Fibroblast of skin of left quadriceps (primary cell): ENCODE data around the gene STPG4.
"Not testable (repeated sequence)": the region's sequence is repeated elsewhere in the genome, so short reads cannot be mapped to it uniquely, and the experiment has no call there.

ENCODE experiments used
- DNase-seq, 2 experiments: peaks; one replicate each; pipeline ENCODE4 v3.0.0-alpha.2; 2013; ENCODE audit warnings: low read depth in 2 of 2

STPG4 gene

DNA sequence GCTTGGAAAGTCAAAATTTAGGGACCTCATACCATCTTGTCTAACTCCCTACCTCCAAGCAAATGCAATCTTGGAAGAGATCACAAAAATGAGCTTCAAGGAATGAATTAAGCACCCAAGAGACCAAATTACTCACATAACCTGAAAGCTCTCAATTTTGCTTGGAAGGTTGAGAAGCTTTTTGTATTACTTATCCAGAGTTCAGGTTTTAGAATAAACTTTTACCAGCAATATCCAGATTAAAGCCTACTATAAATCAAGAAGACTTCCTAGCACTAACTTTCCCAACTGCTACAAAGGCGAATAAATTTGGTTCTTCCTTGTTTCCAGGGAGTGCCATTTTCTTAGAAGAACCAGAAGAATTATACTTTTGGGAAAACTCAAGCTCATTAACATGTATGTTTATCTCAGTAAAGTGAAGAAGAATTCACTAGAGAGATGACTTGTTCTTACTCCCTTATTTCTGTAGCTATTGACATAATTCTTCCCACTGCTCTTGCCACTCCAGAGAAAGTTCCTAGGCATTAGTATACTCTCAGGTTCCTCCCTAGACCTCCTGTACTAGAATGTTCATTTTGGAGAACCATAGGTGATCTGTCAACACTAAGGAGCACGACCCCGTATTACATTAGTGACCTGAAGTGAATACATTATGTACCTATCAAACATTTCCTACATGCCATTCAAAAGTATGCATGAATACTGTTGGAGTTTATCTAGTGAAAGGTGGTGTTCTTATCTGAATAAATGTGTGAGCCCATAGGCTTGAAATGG, 18.0 kb upstream of the STPG4 start:
- no peak for DNase-seq

DNA sequence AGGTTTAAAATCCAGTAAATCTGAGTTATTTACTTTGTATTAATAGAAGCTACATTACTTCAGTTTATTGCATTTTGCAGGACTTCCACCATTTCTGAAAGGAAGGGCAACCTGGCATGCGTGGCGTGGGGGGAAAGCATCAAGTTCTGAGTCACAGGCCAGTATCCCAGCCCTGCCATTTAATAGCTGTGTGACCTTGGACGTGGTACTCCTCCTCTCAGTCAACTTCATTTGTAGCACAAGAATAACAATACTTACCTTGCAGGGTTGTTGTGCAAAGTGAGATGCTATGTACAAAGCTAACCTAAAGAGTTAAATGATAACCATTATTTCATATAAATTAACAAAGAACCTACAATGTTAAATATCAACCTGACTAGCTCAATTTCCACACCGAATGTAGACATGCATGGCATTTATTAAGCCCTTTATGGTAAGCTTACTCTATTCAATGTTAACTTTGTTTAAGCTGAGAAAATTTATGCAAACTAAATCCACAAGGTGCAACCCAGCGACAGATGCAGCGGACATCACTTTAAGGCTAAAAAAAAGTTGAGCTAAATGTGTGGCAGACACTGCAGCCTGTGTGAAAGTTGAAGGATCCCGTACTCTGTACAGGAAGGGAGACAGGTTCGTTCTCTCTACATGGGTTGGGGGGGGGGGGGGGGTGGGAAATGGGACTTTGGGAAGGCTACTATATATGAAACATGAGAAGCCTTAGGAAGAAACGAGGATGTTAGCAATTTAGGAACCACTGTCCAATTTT, 17.2 kb upstream of the STPG4 start:
- no peak for DNase-seq

DNA sequence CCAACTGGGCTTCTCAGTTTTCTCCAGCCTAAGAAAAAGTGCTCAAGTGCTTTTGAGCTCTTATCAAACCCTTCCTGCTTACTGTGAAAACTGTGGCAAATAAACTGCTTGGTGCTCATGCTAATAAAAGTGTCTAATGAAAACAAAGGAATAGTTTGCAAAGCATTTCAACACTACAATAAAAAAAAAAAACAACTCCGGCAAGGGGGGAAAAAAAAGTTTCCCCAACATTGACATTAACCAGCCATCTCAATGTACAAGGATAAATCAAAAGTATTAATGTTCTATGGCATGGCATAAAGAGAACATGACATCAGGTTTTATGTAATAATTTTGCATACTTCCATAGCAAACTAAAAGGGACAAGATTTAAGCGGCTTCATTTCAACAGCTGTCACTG, 14.7 kb upstream of the STPG4 start:
- DNase-seq, result no peak

DNA sequence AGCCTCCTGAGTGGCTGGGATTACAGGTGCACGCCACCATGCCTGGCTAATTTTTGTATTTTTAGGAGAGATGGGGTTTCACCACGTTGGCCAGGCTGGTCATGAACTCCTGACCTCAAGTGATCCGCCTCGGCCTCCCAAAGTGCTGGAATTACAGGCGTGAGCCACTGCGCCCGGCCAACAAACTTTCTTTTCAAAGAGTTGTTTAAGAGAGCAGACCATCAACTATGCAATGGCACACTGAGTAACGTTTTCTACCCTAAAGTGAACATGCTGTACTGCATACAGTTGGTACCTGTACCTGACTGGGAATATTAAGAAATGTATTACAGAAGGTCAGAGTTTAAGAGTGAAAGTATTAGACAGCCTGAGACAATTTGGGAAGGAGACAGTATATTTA, 13.8 kb upstream of the STPG4 start:
- DNase-seq, result not testable (repeated sequence)

DNA sequence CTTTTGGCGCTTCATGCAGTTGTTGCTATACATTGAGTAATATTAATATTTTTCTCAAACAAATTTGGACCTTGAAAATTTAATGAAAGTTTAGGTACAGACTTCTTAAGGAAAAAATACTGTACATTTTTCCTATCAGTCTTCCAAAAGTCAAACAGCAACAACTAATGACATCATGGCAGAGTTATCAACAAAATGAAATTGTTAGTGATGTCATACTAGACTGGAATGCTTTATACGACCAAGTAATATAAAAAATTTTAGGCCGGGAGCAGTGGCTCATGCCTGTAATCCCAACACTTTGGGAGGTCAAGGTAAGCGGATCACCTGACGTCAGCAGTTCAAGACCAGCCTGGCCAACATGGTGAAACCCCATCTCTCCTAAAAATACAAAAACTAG, 12.0 kb upstream of the STPG4 start:
- no peak for DNase-seq

DNA sequence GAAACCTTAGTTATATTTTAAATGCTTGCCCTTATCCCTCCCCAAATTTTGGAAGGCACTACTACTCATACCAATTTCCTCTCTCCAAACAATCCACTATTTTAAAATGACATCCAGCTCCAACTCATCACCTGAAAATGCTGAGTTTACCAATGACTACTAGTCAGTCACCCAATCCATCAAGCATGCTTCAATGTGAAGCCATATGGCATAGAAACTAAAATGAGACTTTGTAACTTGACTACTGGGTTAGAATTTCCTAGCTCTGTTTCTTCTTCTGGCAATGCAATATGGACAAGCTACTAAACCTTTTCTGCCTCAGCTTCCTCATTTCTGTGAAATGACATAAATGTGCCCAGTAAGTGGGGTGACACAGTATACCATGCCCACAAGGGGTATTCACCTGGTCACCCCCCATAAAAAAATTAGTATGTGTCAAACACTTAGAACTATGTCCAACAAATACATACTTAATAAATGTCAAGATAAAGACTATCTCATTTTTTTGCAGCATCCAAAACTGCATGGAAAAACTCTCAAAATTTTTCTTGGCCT, 10.0 kb upstream of the STPG4 start:
- no peak for DNase-seq

DNA sequence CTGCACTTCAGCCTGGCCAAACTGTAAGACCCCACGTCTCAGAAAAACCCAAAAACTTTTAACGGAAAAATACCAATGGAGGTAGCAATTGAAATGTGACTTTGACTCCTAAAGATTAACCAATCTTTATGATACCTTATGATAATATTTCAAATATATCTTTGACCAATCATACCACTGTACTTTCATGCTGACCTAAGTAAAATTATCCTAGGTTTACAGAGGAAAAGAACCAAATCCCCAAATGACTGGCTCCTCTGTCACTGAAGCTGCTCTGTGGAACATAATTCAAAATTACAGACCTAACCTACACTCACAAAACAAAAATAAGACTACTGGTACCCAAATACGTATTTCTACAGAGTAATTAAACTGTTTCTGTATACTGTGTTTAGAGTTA, 7.7 kb upstream of the STPG4 start:
- no peak for DNase-seq

DNA sequence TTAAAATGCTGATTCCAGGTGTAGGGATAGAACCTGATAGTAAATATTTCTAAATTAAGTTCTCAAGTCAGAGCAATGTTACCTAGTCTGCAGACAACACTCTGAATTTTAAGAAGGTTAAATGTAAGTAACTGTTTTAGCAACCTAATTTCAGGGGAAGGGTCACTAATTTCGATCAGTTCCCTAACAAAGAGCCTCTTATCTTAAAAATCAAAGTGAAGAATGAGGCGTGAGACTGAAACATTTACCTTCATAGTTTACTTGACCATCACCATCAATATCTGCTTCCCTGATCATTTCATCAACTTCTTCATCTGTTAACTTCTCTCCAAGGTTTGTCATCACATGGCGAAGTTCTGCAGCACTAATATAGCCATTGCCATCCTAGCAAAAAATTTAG, 6.4 kb upstream of the STPG4 start:
- DNase-seq, result no peak

DNA sequence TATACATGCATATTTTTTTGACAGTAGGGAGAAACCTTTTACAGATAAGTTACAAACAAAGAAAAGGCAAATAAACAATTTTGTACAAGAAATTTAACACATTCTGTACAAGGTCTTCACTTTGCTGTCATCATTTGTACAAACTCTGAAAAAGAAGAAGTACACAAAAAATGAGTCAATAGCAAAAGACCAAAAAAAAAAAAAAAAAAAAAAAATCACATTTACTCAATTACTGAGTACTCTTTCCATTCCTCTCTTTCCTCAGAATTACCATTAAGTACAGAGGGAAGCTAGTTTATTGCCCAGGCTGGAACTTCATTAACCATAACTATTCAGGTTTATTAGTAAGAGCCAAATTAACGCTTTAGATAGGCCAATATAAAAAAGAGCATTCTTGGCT, 5.6 kb upstream of the STPG4 start:
- no peak for DNase-seq

DNA sequence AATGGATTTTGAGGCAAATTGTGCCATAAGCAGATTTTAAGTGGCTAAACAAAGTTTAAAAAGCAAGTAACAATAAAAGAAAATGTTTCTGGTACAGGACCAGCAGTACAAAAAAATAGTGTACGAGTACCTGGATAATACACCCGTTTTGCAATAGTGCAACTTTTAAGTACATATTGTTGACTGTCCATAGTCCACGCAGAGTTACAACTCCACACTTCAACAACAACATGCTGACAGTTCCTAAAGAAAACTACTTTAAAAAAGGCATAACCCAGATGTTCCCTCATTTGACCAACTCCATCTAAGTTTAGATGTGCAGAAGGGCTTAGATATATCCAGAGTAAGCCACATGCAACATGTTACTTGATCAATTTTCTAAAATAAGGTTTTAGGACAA, 5.1 kb upstream of the STPG4 start:
- no peak for DNase-seq

DNA sequence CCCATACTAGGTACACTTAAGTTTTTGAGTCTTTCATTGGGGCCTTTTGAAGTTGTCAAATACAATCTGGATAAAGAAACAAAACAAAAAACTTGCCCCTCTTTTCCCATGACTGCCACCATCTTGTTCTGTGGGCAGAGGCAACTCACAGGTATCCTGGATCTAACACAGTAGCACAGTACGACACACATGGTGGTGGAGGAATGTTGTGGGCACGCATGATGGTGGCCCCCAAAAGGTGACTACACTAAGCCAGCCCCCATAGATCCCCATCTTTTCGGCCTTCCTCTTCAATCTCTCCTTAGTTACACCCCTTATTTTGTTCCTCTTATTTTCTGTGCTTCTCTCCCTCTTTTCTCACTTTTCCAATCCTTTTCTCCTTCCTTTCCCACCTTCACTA, 4.5 kb upstream of the STPG4 start:
- no peak for DNase-seq

DNA sequence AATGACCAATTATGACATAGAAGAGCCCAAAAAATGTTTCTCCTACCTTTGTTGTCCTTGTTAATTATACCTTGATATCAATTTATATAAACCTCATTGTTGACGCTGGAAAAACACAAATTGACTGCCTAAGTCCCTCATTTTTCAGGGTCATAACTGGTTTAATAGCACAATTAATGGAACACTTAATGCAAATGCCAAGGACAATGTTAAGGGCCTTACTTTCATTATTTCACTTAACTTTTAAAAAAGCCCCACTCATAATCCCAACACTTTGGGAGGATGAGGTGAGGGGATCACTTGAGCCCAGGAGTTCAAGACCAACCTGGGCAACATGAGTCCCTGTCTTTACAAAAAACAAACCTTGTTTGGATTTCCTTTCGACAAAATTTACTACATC, 3.5 kb upstream of the STPG4 start:
- no peak for DNase-seq

DNA sequence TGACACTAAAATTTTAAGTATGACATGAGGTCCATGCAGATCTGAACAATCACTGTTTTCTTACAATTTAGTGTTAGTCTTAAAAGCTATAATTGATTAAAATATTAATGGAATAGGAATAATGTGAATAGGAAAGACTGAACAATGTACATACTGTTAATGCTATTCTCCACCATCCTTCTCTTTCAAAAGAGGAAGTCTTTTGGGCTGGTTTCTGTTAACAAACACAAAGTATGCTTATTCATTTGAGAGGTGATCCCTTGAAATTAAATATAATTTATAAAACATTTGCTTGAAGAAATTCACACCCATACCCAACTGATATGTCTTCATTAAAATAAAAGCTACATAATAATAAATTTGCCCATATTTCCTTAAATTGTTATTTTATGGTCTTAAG, 2.3 kb downstream of the STPG4 start:
- DNase-seq, result no peak

DNA sequence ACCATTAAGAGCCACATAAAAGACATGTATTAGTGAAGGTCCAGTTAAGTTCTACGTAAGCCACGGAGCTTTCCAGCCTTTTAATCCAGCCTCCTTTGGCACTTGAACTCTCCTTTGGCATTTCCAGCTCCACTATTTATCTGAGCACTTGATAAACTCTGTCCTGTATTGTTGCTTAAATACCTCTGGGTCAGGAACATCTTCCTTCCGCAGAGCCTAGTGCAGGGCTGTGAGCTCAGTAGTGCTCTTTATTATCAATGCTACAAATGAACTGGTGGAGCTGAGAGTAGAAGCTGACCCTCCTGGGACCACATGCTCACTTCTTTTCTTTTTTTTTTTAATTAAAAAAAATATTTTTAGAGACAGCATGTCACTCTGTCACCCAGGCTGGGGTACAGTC, 4.9 kb downstream of the STPG4 start:
- DNase-seq, result no peak

DNA sequence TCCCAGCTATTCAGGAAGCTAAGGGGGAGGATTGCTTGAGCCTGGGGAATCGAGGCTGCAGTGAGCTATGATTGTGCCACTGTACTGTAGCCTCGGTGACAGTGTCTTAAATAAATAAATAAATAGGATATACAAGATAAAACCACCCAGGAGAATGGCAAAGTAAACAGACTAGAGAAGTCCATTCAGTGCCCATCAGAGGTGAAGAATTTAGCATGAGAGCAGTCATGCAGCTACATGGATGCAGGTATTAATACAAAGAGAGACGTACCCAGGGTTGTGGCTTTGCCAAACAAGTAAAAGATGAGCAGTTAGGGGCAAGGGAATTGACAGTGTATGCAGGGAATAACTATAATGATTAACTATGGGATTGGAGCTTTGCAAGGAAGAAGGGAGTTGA, 8.1 kb downstream of the STPG4 start:
- DNase-seq, result no peak

DNA sequence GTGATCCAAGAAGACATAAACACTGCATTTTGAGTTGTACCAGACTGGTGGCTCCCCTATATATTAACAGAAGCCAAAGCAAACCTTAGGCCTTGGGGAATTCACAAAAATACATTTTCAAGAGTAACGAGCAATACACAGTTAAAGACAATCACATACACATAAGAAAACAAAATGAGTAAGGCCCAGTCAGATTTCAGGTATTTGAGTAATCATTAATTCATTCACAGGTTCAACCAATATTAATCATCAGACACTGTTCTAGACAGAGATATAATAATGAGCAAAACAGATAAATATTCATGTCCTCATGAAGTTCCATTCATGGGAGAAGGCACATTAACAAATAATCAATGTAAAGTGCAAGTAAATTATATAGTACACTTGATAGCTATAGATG, 9.6 kb downstream of the STPG4 start:
- DNase-seq, result no peak

DNA sequence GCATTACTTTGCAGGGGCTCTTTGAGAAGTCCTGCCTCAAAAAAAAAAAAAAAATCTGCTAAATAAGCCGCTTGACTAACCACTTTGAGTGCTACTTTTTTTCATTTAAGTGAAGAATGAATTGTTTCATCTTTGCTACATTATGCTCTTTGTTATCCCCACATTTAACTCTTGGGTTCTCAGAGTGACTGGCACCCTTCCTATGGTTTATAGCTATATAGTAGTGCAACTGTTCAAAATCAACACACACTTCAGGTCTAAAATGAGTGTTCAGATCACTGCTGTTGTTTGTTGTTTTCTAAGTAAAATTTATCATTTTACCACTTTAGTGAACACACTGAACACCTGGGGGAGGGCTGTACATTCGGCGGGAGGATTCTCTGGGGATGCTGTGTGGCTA, 13.6 kb downstream of the STPG4 start:
- no peak for DNase-seq

DNA sequence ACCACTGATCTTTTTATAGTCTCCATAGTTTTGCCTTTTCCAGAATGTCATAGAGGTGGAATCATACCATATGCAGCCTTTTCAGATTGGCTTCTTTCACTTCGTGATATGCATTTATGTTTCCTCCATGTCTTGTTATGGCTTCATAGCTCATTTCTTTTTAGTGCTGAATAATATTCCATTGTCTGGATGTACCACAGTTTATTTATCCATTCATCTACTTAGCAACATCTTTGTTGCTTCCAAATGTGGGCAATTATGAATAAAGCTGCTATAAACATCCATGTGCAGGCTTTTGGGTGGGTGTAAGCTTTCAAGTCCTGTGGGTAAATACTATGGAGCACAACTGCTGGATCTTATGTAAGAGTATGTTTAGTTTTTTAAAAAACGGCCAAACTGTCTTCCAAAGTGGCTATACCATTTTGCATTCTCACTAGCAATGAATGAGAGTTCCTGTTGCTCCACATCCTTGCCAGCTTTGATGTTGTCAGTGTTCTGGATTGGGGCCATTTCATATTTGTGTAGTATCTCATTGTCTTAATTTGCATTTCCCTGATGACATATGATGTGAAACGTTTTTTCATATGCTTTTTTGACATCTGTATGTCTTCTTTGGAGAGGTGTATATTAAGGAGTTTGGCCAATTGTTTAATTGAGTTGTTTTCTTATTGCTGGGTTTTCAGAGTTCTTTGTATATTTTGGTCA, 20.6 kb downstream of the STPG4 start:
- no peak for DNase-seq

DNA sequence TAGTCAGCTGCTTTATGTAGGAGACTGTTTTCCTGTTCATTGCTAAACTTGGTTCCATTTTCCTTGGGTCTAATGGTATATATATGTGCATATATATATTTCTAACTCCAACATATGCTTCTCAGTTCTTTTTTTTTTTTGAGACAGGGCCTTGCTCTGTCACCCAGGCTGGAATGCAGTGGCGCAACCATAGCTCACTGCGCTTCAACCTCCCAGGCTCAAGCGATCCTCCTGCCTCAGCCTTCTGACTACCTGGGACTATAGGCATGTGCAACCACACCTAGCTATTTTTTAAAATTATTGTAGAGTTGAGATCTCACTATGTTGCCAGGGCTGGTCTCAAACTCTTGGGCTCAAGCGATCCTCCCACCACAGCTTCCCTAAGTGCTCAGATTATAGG, 22.1 kb downstream of the STPG4 start:
- no peak for DNase-seq

DNA sequence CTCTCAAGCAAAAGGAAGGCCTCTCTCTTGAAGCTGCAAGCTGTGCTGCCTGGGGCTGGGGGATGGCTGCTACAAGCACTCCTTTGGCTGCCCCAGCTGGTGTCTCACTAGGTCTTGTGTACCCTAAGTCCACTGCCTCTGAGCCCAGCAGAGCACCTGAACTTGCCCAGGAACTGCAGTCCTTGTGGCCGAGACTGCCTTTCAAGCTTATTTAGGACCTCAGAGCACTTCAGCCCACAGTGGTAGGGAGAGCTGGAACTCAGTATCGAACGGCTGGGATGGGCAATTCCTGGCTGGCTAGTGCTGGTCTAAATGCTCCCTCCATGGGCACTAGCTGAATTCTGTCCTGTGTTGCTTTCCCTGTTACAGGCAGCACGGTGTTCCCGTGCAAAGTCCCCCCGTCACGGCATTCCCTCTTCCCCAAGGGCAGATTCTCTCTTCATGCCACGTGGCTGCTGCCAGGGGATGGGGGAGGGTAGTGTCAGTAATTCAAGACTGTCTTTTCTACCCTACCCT, 25.9 kb downstream of the STPG4 start:
- no peak for DNase-seq

DNA sequence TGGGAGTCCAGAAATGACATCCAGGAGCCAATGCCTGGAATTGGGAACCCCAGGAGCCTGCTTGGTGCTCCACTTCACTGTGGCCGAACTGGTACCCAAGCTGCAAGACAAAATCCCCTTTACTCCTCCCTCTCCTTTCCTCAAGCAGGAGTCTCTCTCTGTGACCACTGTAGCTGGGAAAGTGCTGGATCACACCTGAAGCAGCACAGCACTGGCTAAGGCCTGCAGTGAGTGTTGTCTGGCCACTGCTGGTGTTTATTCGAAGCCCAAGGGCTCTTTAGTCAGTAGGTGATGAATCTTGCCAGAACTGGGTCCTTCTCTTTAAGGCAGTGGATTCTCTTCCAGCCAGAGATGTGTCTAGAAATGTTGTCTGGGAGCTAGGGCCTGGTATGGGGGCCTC, 26.4 kb downstream of the STPG4 start:
- DNase-seq, result no peak

DNA sequence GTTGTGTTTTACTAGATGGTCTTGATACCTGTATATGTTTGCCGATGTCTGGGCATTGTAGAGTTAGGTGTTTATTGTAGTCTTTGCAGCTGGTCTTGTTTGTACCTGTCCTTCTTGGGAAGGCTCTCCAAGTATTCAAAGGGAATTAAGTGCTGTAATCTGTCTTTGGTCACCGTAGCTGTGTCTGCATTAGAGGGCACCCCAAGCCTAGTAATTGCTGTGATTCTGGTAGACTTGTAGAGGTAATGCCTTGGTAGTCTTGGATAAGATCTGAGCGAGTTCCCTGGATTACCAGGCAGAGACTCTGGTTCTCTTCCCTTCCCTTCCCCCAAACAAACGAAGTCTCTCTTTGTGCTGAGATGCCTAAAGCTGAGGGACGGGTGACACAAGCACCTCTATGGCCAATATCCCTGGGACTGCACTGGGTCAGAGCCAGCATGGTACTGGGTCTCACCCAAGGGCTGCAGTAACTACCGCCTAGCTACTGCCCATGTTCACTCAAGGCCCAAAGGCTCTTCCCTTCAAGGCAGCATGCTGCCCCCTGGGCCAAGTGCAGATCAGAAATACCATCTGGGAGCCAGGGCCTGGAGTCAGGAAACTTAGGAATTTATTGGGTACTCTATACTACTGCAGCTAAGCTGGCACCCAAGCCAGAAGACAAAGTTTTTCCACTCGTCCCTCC, 27.1 kb downstream of the STPG4 start:
- DNase-seq, result no peak
